Esophagus squamous epithelium (tissue), 4 donors: Measurements from ENCODE around the gene IL13.

Experiments
- POLR2A ChIP-seq, 4 donors: fragments of 450-650 bp; IDR thresholded peaks; one replicate each; pipeline ENCODE4 v1.6.1; 2017; ENCODE audit warnings: antibody characterized with exemption in 4 of 4, mild to moderate bottlenecking in 4 of 4, moderate library complexity in 3 of 4
- TF ChIP-seq, protein P1 (sequence below), 6 experiments: fragments of 450-650 bp in 4 of 6; fragments of 200-600 bp in 2 of 6; sonication (generic) in 2 of 6; IDR thresholded peaks; one replicate each; pipeline ENCODE4 v1.5.1; 2016 to 2019; ENCODE audit warnings: antibody characterized with exemption in 6 of 6, mild to moderate bottlenecking in 4 of 6, moderate library complexity in 4 of 6

DNA sequence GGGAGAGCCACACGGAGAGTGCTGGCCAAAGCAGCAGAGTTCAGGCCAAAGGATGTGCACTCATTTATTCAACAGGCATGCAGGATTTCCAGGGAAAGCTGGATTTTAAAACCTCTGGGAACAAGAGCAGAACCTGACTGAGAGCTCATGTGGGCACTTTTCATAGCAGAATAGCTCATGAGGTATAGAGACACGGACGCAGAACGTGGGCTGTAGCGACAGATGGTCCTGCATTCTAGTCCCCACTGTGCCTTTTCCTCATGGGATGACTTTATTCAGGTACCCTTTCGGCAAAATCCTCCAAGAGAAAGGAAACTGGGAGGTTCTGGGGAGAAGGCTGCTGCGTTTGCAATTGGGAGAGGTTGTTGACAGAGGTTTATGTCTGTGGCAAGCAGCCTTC, 21.2 kb downstream of the IL13 start:
- TF ChIP-seq, protein P1, sequence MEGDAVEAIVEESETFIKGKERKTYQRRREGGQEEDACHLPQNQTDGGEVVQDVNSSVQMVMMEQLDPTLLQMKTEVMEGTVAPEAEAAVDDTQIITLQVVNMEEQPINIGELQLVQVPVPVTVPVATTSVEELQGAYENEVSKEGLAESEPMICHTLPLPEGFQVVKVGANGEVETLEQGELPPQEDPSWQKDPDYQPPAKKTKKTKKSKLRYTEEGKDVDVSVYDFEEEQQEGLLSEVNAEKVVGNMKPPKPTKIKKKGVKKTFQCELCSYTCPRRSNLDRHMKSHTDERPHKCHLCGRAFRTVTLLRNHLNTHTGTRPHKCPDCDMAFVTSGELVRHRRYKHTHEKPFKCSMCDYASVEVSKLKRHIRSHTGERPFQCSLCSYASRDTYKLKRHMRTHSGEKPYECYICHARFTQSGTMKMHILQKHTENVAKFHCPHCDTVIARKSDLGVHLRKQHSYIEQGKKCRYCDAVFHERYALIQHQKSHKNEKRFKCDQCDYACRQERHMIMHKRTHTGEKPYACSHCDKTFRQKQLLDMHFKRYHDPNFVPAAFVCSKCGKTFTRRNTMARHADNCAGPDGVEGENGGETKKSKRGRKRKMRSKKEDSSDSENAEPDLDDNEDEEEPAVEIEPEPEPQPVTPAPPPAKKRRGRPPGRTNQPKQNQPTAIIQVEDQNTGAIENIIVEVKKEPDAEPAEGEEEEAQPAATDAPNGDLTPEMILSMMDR (IDR thresholded peaks at IDR 0.05): no peak
- no peak for TF ChIP-seq POLR2A (IDR thresholded peaks at IDR 0.05)
